IgD-negative memory B cell (primary cell): ENCODE results near the gene PLCH1. TPM values are rescaled to one million over a fixed set of nuclear protein-coding genes. Genes with fewer than 3 reads are reported as not detected.
A peak's percentile ranks its signal among the peaks of the same experiment; 100 is the strongest.

Experiments
- H3K27ac Mint-ChIP-seq, 3 donors: one replicate each; pipeline ENCODE4 v1.8.0; 2020 to 2022; ENCODE audit warnings: mild to moderate bottlenecking in 3 of 3, mixed read lengths in 3 of 3, moderate library complexity in 1 of 3
- H3K27me3 Mint-ChIP-seq: one replicate; pipeline ENCODE4 v1.8.0; 2021; ENCODE audit warnings: mixed read lengths
- H3K36me3 Mint-ChIP-seq: one replicate; pipeline ENCODE4 v1.8.0; 2020; ENCODE audit warnings: mild to moderate bottlenecking, mixed read lengths
- H3K4me1 Mint-ChIP-seq, 3 donors: one replicate each; pipeline ENCODE4 v1.8.0; 2020 to 2022; ENCODE audit warnings: mixed read lengths in 3 of 3, mild to moderate bottlenecking in 1 of 3
- H3K4me3 Mint-ChIP-seq, 4 donors: one replicate each; pipeline ENCODE4 v1.8.0; 2020 to 2022; ENCODE audit warnings: mild to moderate bottlenecking in 4 of 4, mixed read lengths in 4 of 4, moderate library complexity in 3 of 4
- H3K9me3 Mint-ChIP-seq, 3 donors: one replicate each; pipeline ENCODE4 v1.8.0; 2020 to 2021; ENCODE audit warnings: mixed read lengths in 3 of 3, mild to moderate bottlenecking in 1 of 3
- polyA plus RNA-seq: library from polyadenylated mRNA; unstranded; fragments of 300-500 nt; fragmentation: Illumina TruSeq; gene quantifications from one replicate; pipeline ENCODE4 v1.2.3, GENCODE V29; 2021

PLCH1 gene
- polyA plus RNA-seq, 1 donor from 2014 or later: not detected

DNA sequence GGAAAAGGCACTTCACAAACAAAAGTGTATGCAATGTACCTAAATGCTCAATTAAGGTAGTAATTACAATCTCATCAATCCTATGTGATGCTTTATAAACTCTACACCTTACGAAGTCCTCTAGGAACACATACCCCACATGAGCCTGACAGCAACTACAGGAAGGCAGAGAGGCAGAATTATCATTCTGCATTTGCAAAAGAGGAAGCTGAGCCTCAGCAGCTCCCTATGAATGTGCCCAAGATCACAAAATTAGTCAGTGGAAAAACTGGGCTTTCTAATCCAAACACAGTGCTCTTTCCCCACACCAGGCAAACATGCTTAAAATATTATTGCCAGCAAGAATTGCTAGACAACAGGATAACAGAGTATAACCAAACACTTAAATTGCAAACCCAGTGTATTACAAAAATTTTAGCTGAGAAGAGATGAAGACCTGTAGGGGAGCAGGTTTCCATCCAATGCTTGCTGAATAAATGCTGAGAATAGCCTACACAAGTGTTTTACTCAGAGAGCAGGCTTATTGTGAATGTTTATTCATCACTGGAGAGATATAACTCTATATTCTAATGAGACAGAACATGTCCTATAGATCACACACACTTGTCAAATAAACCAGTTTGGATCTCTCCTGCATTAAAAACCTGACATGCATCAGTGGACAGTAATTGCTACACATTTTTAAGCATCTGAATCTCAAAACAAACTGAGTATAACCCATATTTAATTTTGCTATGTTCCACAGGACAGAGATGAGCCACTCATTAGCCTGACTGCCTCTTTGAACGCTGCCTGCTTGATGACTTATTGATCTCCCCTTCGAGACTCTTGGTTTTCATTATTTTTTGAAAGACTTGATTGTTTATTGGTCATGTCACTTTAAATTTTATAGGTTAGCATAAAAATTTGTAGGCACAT, 62.2 kb downstream of the PLCH1 start:
- Mint-ChIP-seq H3K4me1 (no peaks in the 10 kb centered on the region), H3K4me3 (no peak overlapping the region), H3K27ac (no peak overlapping the region), H3K27me3 (peaks cover 2% of the 10 kb centered on the region), H3K36me3 (no peaks in the 10 kb centered on the region), H3K9me3 (no peaks in the 10 kb centered on the region)

DNA sequence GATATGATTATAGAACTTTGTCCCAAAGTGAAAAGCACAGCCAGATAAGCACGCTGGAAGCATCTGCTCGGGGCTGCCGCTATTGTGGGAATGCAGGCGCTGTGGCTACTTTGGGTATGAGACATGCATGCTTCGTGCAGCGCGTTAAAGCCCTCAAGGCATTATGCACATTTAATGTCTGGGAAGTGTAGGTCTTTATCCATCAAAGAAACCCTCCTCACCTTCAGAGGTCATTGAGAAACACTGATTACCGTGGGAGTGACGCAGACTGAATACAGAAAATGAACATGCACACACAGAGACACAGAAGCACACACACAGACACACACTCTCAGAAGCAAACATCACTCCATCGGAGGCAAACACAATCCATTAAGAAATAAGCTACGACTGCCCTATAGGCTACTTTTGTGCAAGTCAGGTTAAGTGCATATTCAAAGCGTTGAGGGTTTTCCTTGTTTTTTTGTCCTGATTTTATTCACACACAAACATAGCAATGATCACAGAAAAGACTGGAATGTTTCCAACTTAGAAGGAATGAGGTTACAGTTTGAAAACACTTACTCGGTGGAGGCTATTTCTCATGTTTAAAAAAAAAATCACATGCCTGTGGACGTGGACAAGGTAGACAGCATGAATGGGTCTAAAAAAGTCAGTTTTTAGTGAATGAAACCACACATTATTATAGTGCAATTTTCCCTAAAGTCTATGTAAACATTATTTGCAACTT, 68.5 kb downstream of the PLCH1 start:
- H3K36me3 Mint-ChIP-seq: no peaks in the 10 kb centered on the region
- H3K4me3 Mint-ChIP-seq: no peak overlapping the region
- no peaks in the 10 kb centered on the region for H3K4me1 Mint-ChIP-seq
- peaks cover 0 to 2% (median 0%) of the 10 kb centered on the region in 3 donors for H3K9me3 Mint-ChIP-seq
- peaks cover 4% of the 10 kb centered on the region for H3K27me3 Mint-ChIP-seq
- H3K27ac Mint-ChIP-seq: no peak overlapping the region

DNA sequence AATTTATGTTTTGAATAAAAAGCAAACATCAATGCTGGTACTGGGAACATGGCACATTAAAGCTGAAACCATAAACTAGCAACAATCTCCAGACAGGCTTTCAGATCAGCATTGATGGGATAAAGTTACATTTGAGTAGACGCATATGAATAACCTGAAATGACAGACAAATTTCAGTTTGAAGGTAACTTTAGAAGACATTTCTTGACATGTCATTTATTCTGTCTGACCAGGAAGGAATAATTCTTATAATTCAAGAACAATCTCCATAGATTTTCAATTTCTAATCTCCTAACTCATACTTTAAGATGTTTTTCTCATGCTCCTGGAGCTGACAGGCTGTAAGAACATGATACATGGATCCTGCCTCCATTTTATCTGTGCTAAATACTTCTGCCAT, 69.8 kb downstream of the PLCH1 start:
- no peaks in the 10 kb centered on the region for H3K4me1 Mint-ChIP-seq
- H3K9me3 Mint-ChIP-seq: peaks cover 0 to 2% (median 0%) of the 10 kb centered on the region in 3 donors
- H3K36me3 Mint-ChIP-seq: no peaks in the 10 kb centered on the region
- H3K27me3 Mint-ChIP-seq: peaks cover 6% of the 10 kb centered on the region
- H3K4me3 Mint-ChIP-seq: no peak overlapping the region
- no peak overlapping the region for H3K27ac Mint-ChIP-seq

DNA sequence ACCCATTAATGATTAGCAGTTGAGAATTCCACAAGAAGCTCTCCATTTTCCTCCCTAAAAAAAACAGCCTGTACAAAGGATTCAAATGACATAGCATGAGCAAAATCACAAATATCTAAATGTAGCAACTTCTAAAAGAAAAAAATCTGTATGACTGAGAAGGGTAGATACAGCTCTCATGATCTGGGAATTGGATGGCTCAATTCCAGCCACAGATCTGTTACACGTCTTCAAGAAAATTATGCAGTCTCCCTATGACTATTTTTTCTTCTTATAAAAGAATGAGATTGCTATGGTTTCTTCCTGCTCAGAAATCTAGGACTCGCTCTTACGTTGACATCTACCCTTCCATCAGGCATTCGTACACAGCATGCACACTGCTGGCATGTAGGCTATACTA, 71.5 kb downstream of the PLCH1 start:
- H3K27me3 Mint-ChIP-seq: peaks cover 4% of the 10 kb centered on the region
- H3K4me1 Mint-ChIP-seq: no peaks in the 10 kb centered on the region
- no peak overlapping the region for H3K4me3 Mint-ChIP-seq
- no peaks in the 10 kb centered on the region for H3K36me3 Mint-ChIP-seq
- H3K27ac Mint-ChIP-seq: no peak overlapping the region
- peaks cover 0 to 2% (median 0%) of the 10 kb centered on the region in 3 donors for H3K9me3 Mint-ChIP-seq

DNA sequence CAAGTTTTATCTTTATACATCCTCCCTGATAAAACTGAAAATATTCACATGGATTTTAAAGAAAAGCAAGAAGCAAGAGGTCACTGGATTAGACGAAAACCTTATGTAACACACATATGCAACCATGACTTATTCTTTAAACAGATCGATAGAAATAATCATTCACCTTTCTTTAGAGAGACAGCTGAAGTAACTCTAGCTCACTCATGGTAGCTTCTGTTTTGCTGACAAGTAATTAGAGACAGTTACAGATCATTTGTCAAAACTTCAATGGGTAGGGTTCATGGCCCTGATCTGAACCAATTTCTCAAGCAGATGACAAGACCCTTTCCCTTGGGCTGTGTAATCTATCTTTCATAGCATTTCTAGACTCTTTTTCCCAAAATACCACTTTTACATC, 74.5 kb downstream of the PLCH1 start:
- Mint-ChIP-seq H3K27ac (no peak overlapping the region), H3K27me3 (peaks cover 8% of the 10 kb centered on the region), H3K4me3 (no peak overlapping the region), H3K4me1 (no peaks in the 10 kb centered on the region), H3K36me3 (no peaks in the 10 kb centered on the region), H3K9me3 (no peaks in the 10 kb centered on the region)

DNA sequence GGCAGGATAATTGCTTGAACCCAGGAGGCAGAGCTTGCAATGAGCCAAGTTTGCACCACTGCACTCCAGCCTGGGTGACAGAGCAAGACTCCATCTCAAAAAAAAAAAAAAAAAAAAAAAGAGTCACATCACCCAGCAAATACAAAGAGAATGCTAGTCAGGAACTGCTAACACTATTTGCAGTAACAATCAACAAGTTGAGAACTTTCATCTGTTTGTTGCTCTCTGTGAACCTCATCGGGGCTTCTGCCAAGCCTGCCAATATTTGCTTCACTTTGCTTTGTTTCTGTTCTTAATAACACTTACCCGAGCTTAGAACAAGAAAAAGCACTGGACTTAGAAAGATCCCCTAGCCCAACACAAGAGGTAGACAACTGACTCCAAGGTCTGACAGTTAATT, 76.9 kb downstream of the PLCH1 start:
- no peaks in the 10 kb centered on the region for H3K36me3 Mint-ChIP-seq
- no peaks in the 10 kb centered on the region for H3K9me3 Mint-ChIP-seq
- peaks cover 8% of the 10 kb centered on the region for H3K27me3 Mint-ChIP-seq
- H3K27ac Mint-ChIP-seq: peak overlapping the region in 1 of 3 donors; percentile 38
- no peak overlapping the region for H3K4me3 Mint-ChIP-seq
- H3K4me1 Mint-ChIP-seq: no peaks in the 10 kb centered on the region

DNA sequence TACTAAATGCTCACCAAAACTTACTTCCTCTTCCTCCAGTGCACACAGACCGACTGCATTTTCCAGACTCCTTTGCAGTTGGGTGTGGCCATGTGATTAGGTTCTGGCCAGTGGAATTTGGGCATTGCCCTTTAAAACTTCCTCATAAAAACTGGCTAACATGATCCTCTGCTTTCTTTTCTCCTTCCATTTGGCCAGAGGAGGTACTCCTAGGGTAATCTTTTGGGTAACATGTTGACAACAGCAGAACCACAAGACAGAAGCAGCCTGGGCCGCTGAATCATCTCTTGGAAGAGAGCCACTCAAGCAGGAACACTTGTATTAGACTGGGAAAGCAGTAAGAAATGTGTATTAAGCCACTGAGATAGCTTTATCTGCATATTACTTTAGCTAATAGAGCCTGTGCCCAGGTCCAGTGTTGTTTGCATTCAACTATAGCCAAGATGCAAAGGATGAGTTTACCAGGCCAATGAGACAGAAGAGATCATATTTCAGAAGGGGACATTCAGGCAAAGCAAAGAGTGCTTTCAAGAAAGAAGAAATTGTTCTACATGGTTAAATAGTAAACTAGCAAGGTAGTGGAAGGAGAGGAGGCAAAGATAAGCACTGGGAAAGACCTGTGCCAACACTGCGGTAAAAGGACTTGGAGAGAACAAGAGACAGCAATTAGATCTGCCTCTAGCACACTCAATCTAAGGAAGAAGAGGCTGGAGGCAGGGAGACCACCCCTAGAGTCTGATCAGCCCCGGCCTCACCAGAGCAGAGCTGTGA, 79.8 kb downstream of the PLCH1 start:
- Mint-ChIP-seq H3K4me1 (no peaks in the 10 kb centered on the region), H3K36me3 (no peaks in the 10 kb centered on the region), H3K27ac (no peak overlapping the region), H3K27me3 (peaks cover 3% of the 10 kb centered on the region), H3K4me3 (no peak overlapping the region), H3K9me3 (no peaks in the 10 kb centered on the region)

DNA sequence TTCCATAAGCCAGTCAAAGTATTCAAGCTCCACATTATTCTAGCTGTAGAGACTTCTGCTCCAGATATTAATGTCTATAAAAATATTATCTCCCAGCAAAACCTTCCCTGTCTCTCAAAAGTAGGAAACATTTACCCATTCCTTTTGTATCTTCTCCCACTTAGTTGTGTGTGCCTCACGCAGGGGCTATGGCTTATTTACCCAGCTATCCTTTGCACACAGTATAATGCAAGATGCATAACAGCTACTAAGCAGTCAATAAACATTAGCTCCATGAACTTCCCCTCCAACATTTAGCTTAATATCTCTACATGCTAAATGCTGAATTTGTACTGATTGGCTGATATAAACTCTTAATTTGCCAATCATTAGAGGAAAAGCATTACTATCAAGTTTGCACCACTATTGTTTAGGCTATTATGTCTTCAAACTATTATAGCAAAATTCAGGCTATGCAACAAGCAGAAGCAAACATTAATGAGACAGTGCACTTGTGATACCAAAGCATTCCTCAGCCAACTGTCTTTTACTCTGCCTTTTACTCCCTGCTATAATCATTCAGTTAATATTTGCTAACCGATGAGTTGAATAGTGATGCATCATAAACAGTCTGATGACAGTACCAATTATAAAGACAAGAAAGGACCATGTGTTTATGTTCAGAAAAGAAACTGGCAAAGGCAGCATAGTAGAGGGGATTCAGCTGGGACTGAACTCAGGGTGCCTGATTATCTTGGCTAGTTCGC, 81.2 kb downstream of the PLCH1 start:
- H3K36me3 Mint-ChIP-seq: no peaks in the 10 kb centered on the region
- H3K4me3 Mint-ChIP-seq: no peak overlapping the region
- H3K27me3 Mint-ChIP-seq: peaks cover 3% of the 10 kb centered on the region
- H3K4me1 Mint-ChIP-seq: no peaks in the 10 kb centered on the region
- H3K27ac Mint-ChIP-seq: no peak overlapping the region
- H3K9me3 Mint-ChIP-seq: no peaks in the 10 kb centered on the region

DNA sequence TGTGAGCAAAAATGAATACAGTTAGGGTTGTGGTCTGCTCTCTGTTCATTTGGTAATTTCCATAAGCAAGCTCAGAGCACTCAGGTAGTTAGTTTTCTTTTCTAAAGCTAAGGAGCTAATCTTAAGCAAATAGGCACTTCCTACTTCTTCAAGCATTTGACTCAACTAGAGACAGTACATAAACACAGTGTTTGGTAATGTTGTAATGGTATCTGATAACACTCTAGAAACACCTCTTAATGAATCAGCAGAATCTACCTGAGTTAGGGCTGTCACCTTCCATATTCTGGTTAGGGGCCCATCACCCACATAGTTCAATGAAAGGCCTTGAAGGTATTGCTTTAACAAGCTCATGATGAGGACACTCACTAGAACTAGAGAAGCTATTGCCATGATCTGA, 83.1 kb downstream of the PLCH1 start:
- Mint-ChIP-seq H3K9me3 (no peaks in the 10 kb centered on the region), H3K36me3 (no peaks in the 10 kb centered on the region), H3K4me1 (no peaks in the 10 kb centered on the region), H3K27me3 (no peaks in the 10 kb centered on the region), H3K27ac (no peak overlapping the region), H3K4me3 (no peak overlapping the region)

DNA sequence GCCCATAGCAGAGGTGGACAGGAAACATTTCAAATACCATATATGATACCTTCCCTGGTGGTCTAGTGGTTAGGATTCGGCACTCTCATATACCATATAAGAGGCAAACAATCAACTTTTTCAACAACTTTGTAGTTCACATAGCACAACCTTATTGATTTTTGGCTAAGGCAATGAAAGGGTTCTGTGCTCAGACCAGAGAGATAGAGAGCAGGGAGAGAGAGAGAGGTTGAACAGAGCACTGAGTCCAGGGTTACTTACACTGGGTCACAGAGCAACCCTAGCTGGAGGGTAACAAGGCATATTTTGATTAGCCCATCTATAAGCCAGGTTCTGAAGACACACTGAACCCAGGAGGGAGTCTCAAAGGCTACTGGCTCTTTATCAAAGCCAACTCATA, 83.8 kb downstream of the PLCH1 start:
- no peak overlapping the region for H3K27ac Mint-ChIP-seq
- H3K4me1 Mint-ChIP-seq: no peaks in the 10 kb centered on the region
- H3K4me3 Mint-ChIP-seq: no peak overlapping the region
- H3K9me3 Mint-ChIP-seq: no peaks in the 10 kb centered on the region
- no peaks in the 10 kb centered on the region for H3K36me3 Mint-ChIP-seq
- H3K27me3 Mint-ChIP-seq: no peaks in the 10 kb centered on the region

DNA sequence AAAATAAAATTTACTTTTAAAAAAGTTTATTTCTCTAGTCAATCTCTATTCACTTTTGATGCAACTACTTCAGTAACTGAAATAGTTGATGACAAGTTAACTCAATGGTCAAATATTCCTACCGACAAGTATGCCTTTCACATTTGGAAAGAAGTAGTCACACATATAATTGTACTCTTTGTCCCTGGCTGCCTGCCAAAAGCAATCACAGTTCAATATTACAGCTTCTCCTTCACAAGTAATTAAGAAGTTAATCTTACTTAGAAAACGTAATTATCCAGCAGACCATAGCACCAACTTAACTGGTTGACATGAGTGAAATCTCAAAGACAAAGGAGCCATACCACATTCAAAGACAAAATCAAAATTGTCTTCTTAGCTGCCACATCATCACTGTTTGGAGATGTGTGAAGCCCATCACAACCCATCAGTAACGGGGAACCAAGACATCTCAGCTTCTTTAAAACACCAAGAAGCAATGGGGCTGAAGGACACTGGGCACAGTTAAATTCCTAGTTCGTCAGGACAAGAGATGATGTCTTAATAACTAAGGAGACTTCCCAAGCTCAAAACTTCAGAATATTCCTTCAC, 86.1 kb downstream of the PLCH1 start:
- H3K36me3 Mint-ChIP-seq: no peaks in the 10 kb centered on the region
- no peaks in the 10 kb centered on the region for H3K27me3 Mint-ChIP-seq
- H3K4me1 Mint-ChIP-seq: no peaks in the 10 kb centered on the region
- no peaks in the 10 kb centered on the region for H3K9me3 Mint-ChIP-seq
- no peak overlapping the region for H3K4me3 Mint-ChIP-seq
- no peak overlapping the region for H3K27ac Mint-ChIP-seq

DNA sequence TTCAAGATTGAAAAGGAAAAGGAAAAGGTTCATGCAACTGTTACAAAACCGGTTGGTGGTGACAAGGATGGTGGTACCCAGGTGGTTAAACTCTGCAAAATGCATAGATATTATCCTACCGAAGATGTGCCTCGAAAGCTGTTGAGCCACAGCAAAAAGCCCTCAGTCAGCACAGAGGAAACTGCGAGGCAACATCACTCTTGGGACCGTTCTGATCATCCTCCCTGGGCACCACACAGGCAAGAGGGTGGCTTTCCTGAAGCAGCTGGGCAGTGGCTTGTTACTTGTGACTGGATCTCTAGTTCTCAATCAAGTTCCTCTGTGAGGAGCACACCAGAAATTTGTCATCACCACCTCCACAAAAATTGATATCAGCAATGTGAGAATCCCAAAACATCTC, 86.9 kb downstream of the PLCH1 start:
- Mint-ChIP-seq H3K36me3 (no peaks in the 10 kb centered on the region), H3K9me3 (no peaks in the 10 kb centered on the region), H3K4me1 (no peaks in the 10 kb centered on the region), H3K27ac (no peak overlapping the region), H3K27me3 (no peaks in the 10 kb centered on the region), H3K4me3 (no peak overlapping the region)

DNA sequence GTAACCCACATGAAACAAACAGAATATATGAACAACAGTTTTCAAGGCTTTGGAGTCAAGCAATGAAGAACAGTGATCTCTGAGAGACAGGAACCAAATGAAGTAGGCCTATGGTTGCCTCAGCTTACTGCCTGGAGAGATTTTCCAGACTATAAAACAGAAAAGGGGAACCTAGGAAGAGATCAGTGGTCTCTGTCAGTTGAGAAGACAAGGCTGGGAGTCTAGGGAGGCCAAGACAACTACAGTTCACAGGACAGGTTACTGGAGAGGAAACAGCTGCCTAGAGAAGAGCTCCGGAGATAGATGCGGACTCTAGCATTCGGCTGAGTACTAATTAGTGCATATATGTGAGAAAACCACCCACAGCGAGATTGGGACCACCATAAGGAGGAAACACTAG, 87.7 kb downstream of the PLCH1 start:
- Mint-ChIP-seq H3K9me3 (no peaks in the 10 kb centered on the region), H3K27ac (no peak overlapping the region), H3K27me3 (no peaks in the 10 kb centered on the region), H3K36me3 (no peaks in the 10 kb centered on the region), H3K4me1 (no peaks in the 10 kb centered on the region), H3K4me3 (no peak overlapping the region)

DNA sequence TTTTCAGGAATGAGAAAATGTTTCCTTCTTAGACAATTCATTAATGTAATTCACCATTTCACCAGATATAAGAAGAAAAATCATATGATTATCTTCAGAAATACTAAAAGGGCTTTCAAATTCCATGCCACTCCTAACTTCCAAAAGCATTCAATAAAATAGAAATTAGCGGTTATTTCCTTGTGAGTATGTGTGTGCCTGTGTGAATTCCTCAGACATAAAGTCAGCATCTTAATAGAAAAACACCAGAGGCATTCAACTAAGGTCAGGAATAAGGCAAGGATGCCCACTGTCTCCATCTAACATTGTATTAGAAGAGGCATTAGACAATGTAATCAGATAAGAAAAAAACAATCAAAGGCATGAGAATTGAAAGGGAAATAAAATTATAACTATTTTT, 88.4 kb downstream of the PLCH1 start:
- Mint-ChIP-seq H3K27ac (no peak overlapping the region), H3K36me3 (no peaks in the 10 kb centered on the region), H3K9me3 (no peaks in the 10 kb centered on the region), H3K4me3 (no peak overlapping the region), H3K27me3 (no peaks in the 10 kb centered on the region), H3K4me1 (no peaks in the 10 kb centered on the region)
